H9 (cell line): ENCODE data around the gene PWWP2B. TPM values are rescaled to one million over a fixed set of nuclear protein-coding genes. Genes with fewer than 3 reads are reported as not detected.

Source experiments
- DNase-seq: peaks from one replicate; pipeline ENCODE4 v3.0.0-alpha.2; 2017
- H2AFZ ChIP-seq: one replicate; pipeline ENCODE4 v1.6.1; 2013; ENCODE audit warnings: mild to moderate bottlenecking, low read length, control low read depth, moderate library complexity
- H2AK5ac ChIP-seq: 2 replicates; pipeline ENCODE4 v1.6.1; 2013; ENCODE audit warnings: low read length, control low read depth, mixed read lengths; ENCODE audit not compliant: insufficient read length
- H2BK120ac ChIP-seq: one replicate; pipeline ENCODE4 v1.6.1; 2013; ENCODE audit warnings: low read depth, mild to moderate bottlenecking, low read length, control low read depth, inconsistent platforms; ENCODE audit not compliant: poor library complexity, severe bottlenecking
- H2BK12ac ChIP-seq: 2 replicates; pipeline ENCODE4 v1.6.1; 2013; ENCODE audit warnings: low read length, control low read depth, mixed read lengths, low read depth; ENCODE audit not compliant: insufficient read length
- H2BK15ac ChIP-seq: 2 replicates; pipeline ENCODE4 v1.6.1; 2013; ENCODE audit warnings: low read depth, low read length, control low read depth
- H2BK20ac ChIP-seq: one replicate; pipeline ENCODE4 v1.6.1; 2013; ENCODE audit warnings: low read depth, mild to moderate bottlenecking, low read length, control low read depth, inconsistent platforms; ENCODE audit not compliant: poor library complexity, severe bottlenecking
- H2BK5ac ChIP-seq: 2 replicates; pipeline ENCODE4 v1.6.1; 2013; ENCODE audit warnings: low read length, control low read depth, mixed read lengths; ENCODE audit not compliant: insufficient read length
- H3K14ac ChIP-seq: 2 replicates; pipeline ENCODE4 v1.6.1; 2013; ENCODE audit warnings: low read length, control low read depth; ENCODE audit not compliant: insufficient read depth
- H3K18ac ChIP-seq: 2 replicates; pipeline ENCODE4 v1.6.1; 2013; ENCODE audit warnings: low read depth, mild to moderate bottlenecking, mixed read lengths, low read length, control low read depth; ENCODE audit not compliant: insufficient read length
- H3K23ac ChIP-seq: 2 replicates; pipeline ENCODE4 v1.6.1; 2013; ENCODE audit warnings: low read length, control low read depth, mixed read lengths, low read depth; ENCODE audit not compliant: insufficient read length
- H3K23me2 ChIP-seq: 2 replicates; pipeline ENCODE4 v1.6.1; 2013; ENCODE audit warnings: low read depth, mild to moderate bottlenecking, mixed read lengths, low read length, control low read depth; ENCODE audit not compliant: insufficient read length, poor library complexity, severe bottlenecking
- H3K27ac ChIP-seq: 2 replicates; pipeline ENCODE4 v1.5.1; 2013; ENCODE audit warnings: low read length, control low read depth, mixed read lengths, low read depth; ENCODE audit not compliant: insufficient read length
- H3K27me3 ChIP-seq: 2 replicates; pipeline ENCODE4 v1.6.1; 2013; ENCODE audit warnings: low read length, control low read depth, inconsistent platforms; ENCODE audit not compliant: insufficient read depth
- H3K4ac ChIP-seq: 2 replicates; pipeline ENCODE4 v1.6.1; 2013; ENCODE audit warnings: low read depth, mild to moderate bottlenecking, control low read depth, inconsistent platforms, low read length, moderate library complexity
- H3K4me1 ChIP-seq: 2 replicates; pipeline ENCODE4 v1.6.1; 2013; ENCODE audit warnings: low read length, control low read depth, inconsistent platforms; ENCODE audit not compliant: insufficient read depth
- H3K4me2 ChIP-seq: 2 replicates; pipeline ENCODE4 v1.6.1; 2013; ENCODE audit warnings: low read length, control low read depth, mixed read lengths; ENCODE audit not compliant: insufficient read length, insufficient read depth
- H3K56ac ChIP-seq: 2 replicates; pipeline ENCODE4 v1.6.1; 2013; ENCODE audit warnings: low read depth, mild to moderate bottlenecking, mixed read lengths, low read length, control low read depth; ENCODE audit not compliant: insufficient read length
- H3K79me1 ChIP-seq: 2 replicates; pipeline ENCODE4 v1.6.1; 2013; ENCODE audit warnings: low read depth, mild to moderate bottlenecking, moderate library complexity, low read length, control low read depth, inconsistent platforms; ENCODE audit not compliant: insufficient read depth, poor library complexity, severe bottlenecking
- H3K79me2 ChIP-seq: 2 replicates; pipeline ENCODE4 v1.6.1; 2013; ENCODE audit warnings: low read length, control low read depth, inconsistent platforms; ENCODE audit not compliant: insufficient read depth
- H3K9ac ChIP-seq: 2 replicates; pipeline ENCODE4 v1.6.1; 2013; ENCODE audit warnings: low read length, control low read depth, mixed read lengths; ENCODE audit not compliant: insufficient read length; ENCODE audit errors: extremely low read depth
- H3K9me3 ChIP-seq: one replicate; pipeline ENCODE4 v1.6.1; 2013; ENCODE audit warnings: low read depth, low read length, inconsistent platforms; ENCODE audit not compliant: control insufficient read depth
- H3T11ph ChIP-seq: one replicate; pipeline ENCODE4 v1.6.1; 2013; ENCODE audit warnings: mild to moderate bottlenecking, low read length, control low read depth, inconsistent platforms
- H4K20me1 ChIP-seq: one replicate; pipeline ENCODE4 v1.6.1; 2013; ENCODE audit not compliant: control insufficient read depth, insufficient read length, insufficient read depth
- H4K5ac ChIP-seq: 2 replicates; pipeline ENCODE4 v1.6.1; 2013; ENCODE audit warnings: low read depth, mild to moderate bottlenecking, mixed read lengths, low read length, control low read depth; ENCODE audit not compliant: insufficient read length
- H4K8ac ChIP-seq: replicated peaks from 2 replicates; pipeline ENCODE4 v1.6.1; 2013; ENCODE audit warnings: low read length, control low read depth, mixed read lengths, low read depth; ENCODE audit not compliant: insufficient read length
- H4K91ac ChIP-seq: 2 replicates; pipeline ENCODE4 v1.6.1; 2013; ENCODE audit warnings: low read depth, mild to moderate bottlenecking, moderate library complexity, mixed read lengths, low read length, control low read depth; ENCODE audit not compliant: insufficient read length
- H3K27ac Mint-ChIP-seq, 3 experiments: 2 replicates in 2 of 3; 3 replicates in 1 of 3; pipeline ENCODE4 v1.8.0; 2020 to 2021; ENCODE audit warnings: mixed read lengths in 3 of 3, mild to moderate bottlenecking in 1 of 3, moderate library complexity in 1 of 3
- H3K27me3 Mint-ChIP-seq: 2 replicates; pipeline ENCODE4 v1.8.0; 2021; ENCODE audit warnings: low read depth, mild to moderate bottlenecking, moderate library complexity, mixed read lengths
- H3K36me3 Mint-ChIP-seq, 3 experiments: 2 replicates in 2 of 3; 3 replicates in 1 of 3; pipeline ENCODE4 v1.8.0; 2020 to 2021; ENCODE audit warnings: low read depth in 3 of 3, mixed read lengths in 3 of 3; ENCODE audit not compliant: insufficient read depth in 1 of 3
- H3K4me1 Mint-ChIP-seq, 2 experiments: 2 replicates each; pipeline ENCODE4 v1.8.0; 2020; ENCODE audit warnings: mixed read lengths in 2 of 2
- H3K4me3 Mint-ChIP-seq, 2 experiments: 2 replicates in 1 of 2; 3 replicates in 1 of 2; pipeline ENCODE4 v1.8.0; 2020 to 2021; ENCODE audit warnings: mild to moderate bottlenecking in 2 of 2, mixed read lengths in 2 of 2, moderate library complexity in 1 of 2
- H3K9me3 Mint-ChIP-seq, 2 experiments: 2 replicates in 1 of 2; 3 replicates in 1 of 2; pipeline ENCODE4 v1.8.0; 2020; ENCODE audit warnings: mild to moderate bottlenecking in 2 of 2, mixed read lengths in 2 of 2, moderate library complexity in 1 of 2
- CTCF ChIP-seq: fragments of 200-600 bp; sonication (generic); conservative IDR thresholded peaks from 3 replicates; pipeline ENCODE4 v1.8.0; 2021; ENCODE audit warnings: antibody characterized with exemption, mild to moderate bottlenecking
- WGBS: extraction: QIAGEN DNeasy Blood & Tissue Kit; methylation state at CpG from one replicate; pipeline ENCODE4 v1.1.7; 2013; ENCODE audit warnings: missing lambda C conversion rate, low lambda C conversion rate, mixed read lengths; ENCODE audit not compliant: insufficient read length; ENCODE audit errors: extremely low coverage; 5-methylcytosine and 5-hydroxymethylcytosine counted together
- total RNA-seq: library from RNA; stranded (reverse); gene quantifications from 2 replicates; pipeline ENCODE4 v1.2.1, GENCODE V29; 2021

The PWWP2B gene
- total RNA-seq, 1 experiment from 2014 or later = 10.0 TPM

- Histone ChIP-seq H2BK120ac (no peak overlapping the region), H3K4me1 (peaks cover 8% of the 10 kb centered on the region; the same call in 1 of the 2 replicates), H3K4me2 (no peak overlapping the region), H3K4ac (no peak overlapping the region; the same call in 1 of the 2 replicates), H3K18ac (no peak overlapping the region), H3K9me3 (no peaks in the 10 kb centered on the region), H2BK5ac (no peak overlapping the region), H2BK15ac (no peak overlapping the region), H4K20me1 (no peaks in the 10 kb centered on the region), H4K5ac (no peak overlapping the region), H3K9ac (no peak overlapping the region), H2AK5ac (no peak overlapping the region), H3K79me2 (no peaks in the 10 kb centered on the region; the same call in 1 of the 2 replicates), H3K79me1 (no peaks in the 10 kb centered on the region), H2BK20ac (no peak overlapping the region), H3K23ac (no peak overlapping the region), H2BK12ac (no peak overlapping the region), H3K14ac (no peak overlapping the region), H3K27ac (no peak overlapping the region), H3T11ph (no peak overlapping the region), H4K8ac (no peak overlapping the region), H3K23me2 (no peaks in the 10 kb centered on the region), H3K27me3 (no peaks in the 10 kb centered on the region; the same call in 1 of the 2 replicates), H3K56ac (no peak overlapping the region), H4K91ac (no peak overlapping the region), H2AFZ (no peak overlapping the region)
- TF ChIP-seq CTCF = no peak
- Mint-ChIP-seq H3K36me3 (peaks cover under 1 to 17% (median 3%) of the 10 kb centered on the region in 3 experiments; a peak in 6 of 7 replicates), H3K27me3 (peaks cover 3% of the 10 kb centered on the region; the same call in 1 of the 2 replicates), H3K27ac (peak overlapping the region in 1 of 3 experiments; percentile 73; a peak in 2 of 7 replicates), H3K4me1 (peaks cover 52 to 64% of the 10 kb centered on the region in 2 experiments), H3K4me3 (no peak overlapping the region), H3K9me3 (no peaks in the 10 kb centered on the region)
- DNase-seq = no peak
- no CpG with 5 or more reads among the region's 28 CpGs for WGBS
Measured at GRCh38 chr10:132410779-132411532, 14.0 kb downstream of the PWWP2B start.
